Activated CD8-positive, alpha-beta memory T cell treated with anti-CD3 and anti-CD28 coated beads, Interleukin-2, amount 50 U/mL, for 4 hours (primary cell): ENCODE results near the gene ROBO1.
"Not testable (repeated sequence)": the region's sequence is repeated elsewhere in the genome, so short reads cannot be mapped to it uniquely, and the experiment has no call there.

ENCODE experiments used
- DNase-seq: peaks from one replicate; pipeline ENCODE4 v3.0.0-alpha.2; 2020

ROBO1 gene

DNA sequence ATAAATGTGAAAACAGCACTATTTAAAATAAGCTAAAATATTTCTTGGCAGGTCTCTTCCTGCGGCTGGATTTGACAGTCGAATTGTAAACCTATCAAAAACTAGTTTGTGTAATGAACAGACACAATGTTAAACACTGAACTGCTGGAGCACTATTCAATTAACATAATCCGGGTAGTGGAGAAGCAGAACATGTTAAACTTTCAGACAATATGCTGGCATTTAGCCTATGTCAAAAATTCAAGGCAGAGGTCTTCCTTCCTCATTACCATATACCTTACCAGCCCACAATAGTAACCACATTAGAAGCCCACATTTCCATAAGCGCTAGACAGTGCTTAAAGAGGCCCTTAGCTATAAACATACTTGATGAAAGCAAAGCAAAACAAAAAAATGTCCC, 1042.9 kb downstream of the ROBO1 start:
- no peak for DNase-seq

DNA sequence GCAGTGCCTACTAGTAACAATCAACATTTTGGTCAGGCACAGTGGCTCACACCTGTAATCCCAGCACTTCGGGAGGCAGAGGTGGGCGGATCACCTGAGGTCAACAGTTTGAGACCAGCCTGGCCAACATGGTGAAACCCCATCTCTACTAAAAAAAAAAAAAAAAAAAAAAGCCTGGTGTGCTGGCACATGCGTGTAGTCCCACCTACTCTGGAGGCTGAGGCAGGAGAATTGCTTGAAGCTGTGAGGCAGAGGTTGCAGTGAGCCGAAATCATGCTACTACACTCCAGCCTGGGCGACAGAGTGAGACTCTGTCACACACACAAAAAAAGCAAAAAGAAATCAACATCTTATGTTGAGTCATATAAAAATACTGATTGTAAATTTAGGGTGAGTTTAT, 1043.4 kb downstream of the ROBO1 start:
- DNase-seq: not testable (repeated sequence)

DNA sequence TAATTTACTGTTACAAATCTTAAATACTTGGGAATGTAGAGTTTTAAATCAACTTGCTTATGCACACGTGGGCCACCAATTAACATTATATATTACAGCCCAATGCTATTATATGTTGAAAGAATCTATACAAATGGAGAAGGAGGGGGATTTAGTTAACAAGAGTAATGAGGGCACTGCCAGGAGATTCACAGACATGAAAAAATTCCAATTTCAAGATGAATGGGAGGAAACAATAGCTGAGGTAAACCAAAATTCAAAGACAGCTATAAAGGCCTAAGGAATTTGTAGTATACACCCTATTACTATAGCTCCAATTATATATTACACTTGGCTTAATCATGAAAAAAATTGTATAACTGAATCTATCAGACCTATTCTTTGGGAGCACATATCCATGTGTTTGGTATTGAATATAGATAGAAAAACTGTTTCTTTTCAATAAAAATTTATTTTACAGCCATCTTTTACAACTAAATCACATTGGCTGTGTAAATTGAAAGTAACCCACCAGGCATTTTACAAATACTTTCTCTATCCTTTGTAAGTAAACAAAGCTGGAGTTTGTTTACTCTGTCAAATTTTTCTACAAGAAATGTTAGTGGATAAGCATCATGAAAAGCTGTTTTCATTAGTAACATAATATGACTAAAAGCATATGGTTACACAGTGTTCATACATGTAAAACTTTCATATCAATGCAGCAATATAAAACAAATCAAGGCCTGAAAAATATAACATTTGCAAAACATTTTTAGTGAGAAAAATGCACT, 1045.8 kb downstream of the ROBO1 start:
- DNase-seq: no peak

DNA sequence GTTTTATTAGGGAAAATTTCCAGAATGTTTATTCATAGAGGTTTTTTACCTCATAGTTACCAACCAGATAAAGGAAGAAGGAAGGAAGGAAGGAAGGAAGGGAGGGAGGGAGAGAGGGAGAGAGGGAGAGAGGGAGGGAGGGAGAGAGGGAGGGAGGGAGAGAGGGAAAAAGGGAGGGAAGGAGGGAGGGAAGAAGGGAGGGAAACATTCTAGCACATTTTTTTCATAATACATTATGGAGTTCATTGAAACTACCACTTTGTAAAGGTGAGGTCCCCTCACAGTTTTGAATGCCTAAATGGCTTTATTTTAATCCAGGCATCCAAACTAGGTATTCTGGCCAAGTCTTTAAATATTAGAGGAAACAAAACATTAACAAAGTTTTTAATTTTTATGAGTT, 1049.1 kb downstream of the ROBO1 start:
- DNase-seq: no peak

DNA sequence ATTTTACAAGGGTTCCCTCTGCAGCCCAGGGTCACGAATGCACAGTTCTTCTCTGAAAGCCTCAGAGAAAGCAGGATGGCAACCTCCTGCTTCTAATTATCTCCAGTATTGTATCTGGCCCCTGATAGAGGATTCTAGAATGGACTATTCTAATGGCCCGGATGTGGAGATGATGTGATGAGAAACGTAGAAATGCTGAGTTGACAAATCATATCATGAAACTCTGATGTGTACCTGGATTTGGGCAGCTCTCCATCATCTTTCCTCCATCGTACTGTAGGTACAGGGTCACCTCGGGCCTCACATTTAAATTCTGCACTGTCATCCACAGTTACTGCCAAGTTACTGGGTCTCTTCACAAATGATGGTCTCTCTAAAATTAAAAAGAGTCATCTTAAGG, 1050.8 kb downstream of the ROBO1 start:
- no peak for DNase-seq

DNA sequence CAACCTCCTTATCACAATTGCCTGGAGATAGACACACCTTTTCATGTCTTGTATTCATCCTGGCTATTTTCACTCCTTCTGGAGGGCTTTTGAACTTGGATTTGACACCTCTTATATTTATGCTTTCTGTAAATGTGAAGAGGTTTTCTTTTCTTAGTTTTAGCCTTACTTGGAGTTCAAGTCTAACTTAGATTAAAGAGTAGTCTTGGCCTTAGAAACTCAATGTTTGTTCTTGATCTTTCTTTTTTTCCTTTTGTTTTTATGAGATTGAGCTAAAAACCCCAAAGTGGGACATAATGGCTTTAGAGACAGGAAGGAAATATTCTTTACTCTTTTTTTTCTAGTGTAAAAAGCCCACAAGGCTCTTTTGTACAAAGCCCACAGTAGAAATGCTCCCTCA, 1054.9 kb downstream of the ROBO1 start:
- no peak for DNase-seq

DNA sequence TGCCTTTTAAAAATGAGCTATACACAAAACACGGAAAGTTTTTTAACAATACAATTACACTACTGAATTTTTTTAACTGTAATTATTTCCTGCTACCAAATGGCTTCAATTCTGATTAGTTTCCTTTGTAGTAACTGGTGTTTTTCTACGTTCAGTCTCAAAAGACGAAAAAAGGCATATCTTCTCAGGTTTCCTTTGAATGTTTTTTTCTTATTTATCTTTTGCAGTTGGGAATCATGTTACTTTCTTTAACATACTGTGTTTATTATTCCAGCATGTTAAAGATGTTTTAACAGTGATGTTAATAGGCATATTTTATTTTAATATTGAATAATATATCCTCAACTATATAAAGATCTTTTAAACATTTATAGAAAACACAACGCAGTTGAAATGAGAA, 1055.5 kb downstream of the ROBO1 start:
- DNase-seq: no peak

DNA sequence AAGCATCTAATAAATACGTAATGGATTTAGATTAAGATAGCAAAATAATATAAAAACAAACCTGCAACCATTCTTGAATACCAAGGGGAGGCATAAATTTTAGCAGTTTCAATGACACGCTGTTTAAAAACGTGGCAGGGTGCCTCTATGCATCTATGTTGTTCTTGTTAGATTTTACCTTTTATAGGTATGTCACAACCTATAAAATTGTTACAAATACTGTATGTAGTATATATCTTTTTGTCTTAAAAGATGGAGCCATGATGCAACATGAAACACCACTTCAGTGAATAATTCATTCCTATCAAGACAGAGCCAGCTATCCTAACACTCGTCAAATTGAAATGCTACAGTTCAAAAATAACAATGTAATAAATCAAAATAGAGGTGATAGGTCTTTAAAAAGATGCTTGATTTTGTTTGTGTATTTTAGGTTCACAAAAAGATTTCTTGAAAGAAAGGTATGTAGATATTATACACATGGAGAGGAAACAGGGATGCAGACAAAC, 1059.2 kb downstream of the ROBO1 start:
- DNase-seq: no peak

DNA sequence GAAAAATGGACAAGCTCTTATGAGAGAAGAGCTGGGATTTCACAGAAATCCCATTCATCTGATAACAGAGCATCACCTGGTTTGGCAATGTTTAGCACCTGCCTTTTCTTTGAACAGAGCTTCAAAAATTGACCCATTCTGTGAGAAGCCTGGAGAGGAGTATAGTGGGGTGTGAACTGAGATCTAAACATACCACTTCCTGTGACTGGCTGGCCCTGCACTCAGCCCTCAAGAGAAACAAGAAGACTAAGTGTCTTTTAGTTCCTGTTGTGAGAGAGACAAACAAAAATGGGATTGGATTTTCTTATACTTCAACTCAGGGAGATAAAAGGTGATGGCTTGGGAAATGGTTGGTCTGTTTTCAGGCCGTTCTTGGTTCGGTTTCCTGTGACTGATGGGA, 1060.2 kb downstream of the ROBO1 start:
- no peak for DNase-seq

DNA sequence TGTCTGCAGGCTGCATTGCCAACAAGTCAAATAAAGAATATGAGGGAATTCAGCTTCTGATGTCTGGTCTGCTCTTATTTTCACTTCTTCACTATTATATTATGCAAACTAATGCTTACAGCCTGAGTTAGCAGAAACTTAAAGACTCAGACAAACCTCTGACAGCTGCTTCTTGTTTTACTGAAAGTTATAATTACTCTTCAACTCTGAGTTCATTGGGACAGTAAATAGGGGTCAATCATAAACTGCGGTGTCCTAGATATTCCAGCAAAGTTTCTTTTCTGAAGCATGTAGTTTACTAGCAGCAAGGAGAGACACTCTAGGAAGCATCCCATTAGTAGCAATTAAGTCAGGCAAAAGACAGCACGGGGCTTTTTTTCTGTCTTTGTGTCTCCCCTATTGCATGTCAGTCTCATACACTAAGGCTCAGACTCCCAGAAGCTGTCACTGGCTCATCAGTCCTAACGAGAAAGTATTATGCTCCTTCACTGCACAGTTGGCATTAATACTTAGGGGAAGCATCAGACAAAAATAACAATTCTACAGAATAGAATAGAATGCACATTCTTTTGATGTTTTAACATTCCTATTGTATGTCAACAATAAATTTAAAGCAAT, 1060.8 kb downstream of the ROBO1 start:
- no peak for DNase-seq

DNA sequence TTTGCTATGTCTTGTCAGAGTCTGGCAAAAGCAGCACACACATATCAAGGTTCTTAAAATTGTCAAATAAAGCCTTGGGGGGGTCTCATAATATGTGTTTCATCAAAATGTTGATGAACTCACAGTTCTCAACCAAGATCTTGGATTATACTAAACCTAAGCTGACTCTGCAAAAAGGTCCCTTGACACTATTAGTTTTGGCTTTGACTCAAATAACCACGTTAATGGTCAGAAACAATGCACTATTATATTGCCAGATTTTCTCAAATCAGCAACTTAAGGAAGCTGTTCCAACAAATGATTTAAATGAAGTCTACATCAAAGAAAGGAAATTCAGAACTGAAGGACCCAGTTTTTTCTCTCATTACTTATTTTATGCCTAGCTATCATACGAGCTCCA, 1063.9 kb downstream of the ROBO1 start:
- DNase-seq: no peak

DNA sequence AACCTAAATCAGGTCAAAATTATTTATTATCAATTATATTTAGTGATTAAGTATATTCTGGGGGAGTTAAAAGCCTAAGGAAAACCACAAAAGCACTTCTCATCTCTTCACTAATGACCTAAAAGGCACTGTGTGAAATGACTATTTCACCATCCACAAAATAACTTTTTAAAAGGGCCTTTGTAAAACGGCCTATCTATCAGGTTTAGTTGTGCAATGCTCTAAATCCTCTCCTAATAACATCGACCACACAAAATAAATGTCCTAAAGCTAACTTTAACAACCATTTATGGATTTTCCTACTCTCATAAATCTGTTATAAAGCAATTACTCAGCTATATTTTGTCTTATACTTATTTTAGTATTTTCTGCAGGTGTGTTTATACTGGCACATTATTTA, 1066.3 kb downstream of the ROBO1 start:
- DNase-seq: no peak

DNA sequence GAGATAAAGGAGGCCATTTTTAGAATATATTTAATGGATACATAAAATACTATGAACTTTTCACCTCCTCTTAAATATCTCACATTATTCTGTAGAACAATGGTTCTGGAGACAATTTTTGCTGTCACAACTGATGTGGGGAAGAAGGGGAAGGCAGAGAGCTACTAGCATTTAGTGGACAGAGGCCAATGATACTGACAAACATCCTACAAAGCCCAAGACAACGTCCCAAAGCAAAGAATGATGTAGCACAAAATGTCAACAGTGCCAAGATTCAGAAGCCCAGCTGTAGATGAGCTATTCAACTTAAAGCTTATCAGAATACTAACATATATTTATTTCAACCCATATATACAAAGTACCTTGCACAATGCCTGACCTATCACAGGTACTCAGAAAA, 1069.4 kb downstream of the ROBO1 start:
- no peak for DNase-seq

DNA sequence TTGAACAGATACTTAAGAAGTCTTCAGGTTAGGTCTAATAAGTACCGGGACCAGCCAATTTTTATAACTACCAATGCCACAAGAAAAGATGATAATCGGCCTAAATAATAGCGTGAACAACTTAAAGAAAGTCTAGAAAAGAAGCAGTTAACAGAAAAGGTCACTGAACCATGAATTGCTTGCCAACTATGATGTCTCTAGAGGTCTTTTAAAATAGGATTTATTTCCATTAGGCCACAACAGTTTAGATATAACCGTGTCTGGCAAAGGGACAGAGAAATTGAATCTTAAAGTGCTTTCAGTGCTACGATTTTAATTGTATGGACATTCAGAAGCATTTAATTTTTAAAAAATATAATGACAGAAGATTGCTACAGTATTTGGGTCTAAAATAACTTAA, 1070.4 kb downstream of the ROBO1 start:
- no peak for DNase-seq

DNA sequence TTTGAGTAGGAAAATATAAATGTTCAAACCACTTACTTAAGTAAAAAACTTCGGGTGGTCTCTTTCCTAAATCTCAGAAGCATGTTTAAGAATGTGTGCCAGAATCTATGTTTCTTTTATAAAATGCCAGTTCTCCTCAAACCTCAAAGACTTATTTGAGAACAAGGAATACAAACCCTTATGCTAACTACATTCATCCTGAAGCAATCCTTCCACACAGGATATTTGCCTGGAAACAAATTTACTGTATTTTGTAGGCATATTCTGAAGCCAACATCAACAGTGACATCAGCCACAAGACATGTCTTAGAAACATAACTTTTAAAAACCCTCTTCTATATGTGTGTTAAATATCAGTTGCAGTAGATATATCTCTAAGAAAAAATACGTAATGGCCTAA, 1077.0 kb downstream of the ROBO1 start:
- DNase-seq: no peak

DNA sequence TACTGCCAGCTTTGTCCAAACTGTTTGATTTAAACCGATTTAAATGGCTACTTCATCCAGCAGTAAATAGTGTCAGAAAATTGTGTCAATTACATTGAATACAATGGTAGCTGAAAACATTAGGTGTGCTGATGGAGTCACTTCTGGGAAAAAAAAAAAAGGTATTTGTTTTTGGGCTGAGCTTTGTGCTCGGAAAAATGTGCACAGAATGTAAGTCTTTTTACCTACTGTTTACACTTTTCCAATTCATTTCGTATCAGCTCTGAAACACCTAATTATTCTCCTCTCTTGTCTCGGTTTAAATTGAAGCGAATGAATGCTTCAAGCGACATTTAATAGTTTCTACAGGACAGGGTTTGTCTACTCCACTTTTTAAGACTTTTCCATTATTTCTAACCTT, 1078.4 kb downstream of the ROBO1 start:
- no peak for DNase-seq

DNA sequence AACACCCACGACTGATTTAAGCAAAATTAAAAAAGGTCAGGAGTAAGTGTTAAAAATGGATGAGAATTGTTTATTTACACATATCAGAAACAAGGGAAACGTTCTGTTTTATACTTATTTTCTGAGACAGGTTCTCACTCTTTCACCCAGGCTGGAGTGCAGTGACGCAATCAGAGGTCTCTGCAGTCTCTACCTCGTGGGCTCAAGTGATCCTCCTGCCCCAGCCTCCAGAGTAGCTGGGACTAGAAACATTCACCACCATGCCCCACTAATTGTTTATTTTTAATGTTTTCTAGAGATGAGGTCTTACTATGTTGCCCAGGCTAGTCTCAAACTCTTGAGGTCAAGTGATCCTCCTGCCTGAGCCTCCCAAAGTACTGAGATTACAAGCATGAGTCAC, 1080.3 kb downstream of the ROBO1 start:
- no peak for DNase-seq

DNA sequence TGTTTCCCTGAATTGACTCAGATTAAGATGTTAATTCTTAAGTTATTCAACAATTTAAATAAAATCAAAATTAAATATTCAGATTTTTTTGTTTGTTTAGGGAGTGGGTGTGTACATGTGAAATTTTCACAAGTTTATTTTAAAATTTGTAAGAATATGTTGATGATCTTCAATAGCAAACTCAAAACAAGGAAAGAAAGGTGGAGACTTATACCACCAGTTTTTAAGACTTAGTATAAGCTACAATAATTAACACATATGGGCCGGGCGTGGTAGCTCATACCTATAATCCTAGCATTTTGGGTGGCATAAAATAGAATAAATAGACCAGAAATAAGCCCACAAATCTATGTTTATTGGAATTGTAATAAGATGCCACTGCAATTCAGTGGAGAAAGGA, 1084.5 kb downstream of the ROBO1 start:
- DNase-seq: no peak

DNA sequence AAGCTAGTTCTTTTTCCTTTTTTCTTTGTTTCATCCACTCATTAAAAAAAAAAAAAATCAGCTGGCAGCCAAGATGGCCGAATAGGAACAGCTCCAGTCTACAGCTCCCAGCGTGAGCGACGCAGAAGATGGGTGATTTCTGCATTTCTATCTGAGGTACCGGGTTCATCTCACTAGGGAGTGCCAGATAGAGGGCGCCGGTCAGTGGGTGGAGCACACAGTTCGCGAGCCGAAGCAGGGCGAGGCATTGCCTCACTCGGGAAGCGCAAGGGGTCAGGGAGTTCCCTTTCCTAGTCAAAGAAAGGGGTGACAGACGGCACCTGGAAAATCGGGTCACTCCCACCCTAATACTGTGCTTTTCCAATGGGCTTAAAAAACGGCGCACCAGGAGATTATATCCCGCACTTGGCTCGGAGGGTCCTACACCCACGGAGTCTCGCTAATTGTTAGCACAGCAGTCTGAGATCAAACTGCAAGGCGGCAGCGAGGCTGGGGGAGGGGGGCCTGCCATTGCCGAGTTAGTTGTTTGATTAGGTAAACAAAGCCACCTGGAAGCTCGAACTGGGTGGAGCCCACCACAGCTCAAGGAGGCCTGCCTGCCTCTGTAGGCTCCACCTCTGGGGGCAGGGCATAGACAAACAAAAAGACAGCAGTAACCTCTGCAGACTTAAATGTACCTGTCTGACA, 1092.5 kb downstream of the ROBO1 start:
- DNase-seq: not testable (repeated sequence)

DNA sequence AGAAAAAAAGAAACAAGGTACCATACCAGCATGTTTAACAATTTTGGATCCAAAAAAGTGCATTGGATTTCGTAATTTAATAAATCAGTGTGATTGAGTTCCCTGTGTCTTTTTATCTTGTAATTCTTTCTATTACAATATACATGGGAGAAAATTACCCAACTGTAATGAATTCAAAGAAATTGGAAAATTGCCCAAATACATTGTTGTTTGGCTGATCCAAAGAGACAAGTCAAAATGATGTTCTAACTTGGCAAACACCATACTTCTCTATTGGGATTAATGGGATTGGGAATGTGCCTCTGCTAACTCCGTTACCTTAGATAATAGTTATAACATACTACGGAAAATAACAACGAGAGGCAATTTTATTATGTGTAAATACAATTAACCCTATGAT, 1097.1 kb downstream of the ROBO1 start:
- no peak for DNase-seq

DNA sequence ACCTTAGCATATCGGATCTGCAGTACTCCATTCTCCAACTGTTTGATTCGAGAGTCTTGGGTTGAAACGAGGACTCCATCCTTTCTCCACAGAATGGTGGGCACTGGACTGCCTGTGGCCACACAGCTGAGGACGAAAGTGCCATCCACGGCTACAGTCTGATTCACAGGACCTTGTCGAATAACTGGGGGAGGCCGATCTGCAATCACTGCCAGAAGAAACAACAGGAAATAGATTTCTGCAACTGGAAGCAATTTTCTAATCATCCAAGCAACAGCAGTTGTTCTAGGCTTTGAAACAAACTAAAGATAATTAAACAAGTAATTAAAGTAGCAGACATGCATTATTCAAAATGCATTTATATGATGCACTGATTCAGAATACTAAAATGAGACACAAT, 1097.7 kb downstream of the ROBO1 start:
- no peak for DNase-seq

DNA sequence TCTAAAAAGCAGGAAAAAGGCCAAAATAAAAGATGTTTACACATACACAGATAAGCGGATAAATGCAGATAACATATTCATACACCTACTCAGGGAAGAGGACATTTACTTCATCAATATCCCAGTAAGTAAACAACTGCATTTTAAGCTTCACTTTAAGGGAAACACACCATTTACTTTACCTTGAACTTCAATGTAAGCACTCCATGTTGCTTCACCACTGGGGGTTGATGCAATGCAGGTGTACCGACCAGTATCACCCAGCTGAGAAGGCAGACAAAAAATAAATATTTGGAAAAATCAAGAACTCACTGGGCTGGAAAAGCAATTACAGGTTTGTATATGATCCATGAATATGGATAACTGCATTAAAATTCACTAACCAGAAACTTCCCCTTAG, 1099.5 kb downstream of the ROBO1 start:
- no peak for DNase-seq

DNA sequence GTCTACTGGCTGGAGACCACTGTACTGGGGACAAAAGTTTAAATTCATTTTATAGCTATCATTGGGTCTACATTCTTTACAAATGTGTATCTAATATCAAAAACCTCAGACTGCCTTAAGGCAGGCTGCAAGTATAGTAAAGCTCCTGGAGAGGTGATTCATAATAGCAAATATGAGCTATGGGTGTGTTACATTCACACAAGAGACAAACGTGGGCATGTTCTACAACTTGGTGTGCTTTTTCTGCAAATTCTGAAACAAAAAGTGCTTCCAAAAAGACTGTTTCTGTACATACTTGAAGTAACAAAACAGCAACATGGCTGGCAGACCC, 1101.4 kb downstream of the ROBO1 start:
- DNase-seq: no peak

DNA sequence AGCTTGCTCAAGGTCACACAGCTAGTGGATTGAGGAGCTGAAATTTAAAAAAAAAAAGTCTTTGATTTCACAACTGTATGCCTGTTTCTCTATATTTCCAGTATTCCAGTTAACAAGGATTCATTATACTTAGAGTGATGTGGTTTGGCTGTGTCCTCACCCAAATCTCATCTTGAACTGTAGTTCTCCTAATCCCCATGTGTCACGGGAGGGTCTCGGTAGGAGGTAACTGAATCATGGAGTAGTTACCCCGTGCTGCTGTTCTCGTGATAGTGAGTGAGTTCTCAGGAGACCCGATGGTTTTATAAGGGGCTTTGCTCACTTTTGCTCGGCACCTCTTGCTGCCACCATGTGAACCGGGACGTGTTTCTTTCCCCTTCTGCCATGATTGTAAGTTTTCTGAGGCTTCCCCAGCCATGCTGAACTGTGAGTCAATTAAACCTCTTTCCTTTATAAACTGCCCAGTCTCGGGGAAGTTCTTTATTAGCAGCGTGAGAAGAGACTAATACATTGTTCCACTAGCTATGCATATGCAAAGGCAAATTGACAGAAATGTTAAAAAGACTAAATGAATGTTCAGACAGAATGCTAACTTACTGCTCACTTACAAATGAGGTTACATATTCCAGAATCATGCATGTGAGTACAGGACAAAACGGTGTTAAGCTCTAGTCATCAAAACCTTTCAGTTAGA, 1101.9 kb downstream of the ROBO1 start:
- DNase-seq: no peak
